ENCODE results near the gene ATG10. TPM values are rescaled to one million over a fixed set of nuclear protein-coding genes. Genes with fewer than 3 reads are reported as not detected.
"Not testable (repeated sequence)": the region's sequence is repeated elsewhere in the genome, so short reads cannot be mapped to it uniquely, and the experiment has no call there.

The ATG10 gene
- total RNA-seq, 1 experiment from 2014 or later, result 11.2 TPM

DNA sequence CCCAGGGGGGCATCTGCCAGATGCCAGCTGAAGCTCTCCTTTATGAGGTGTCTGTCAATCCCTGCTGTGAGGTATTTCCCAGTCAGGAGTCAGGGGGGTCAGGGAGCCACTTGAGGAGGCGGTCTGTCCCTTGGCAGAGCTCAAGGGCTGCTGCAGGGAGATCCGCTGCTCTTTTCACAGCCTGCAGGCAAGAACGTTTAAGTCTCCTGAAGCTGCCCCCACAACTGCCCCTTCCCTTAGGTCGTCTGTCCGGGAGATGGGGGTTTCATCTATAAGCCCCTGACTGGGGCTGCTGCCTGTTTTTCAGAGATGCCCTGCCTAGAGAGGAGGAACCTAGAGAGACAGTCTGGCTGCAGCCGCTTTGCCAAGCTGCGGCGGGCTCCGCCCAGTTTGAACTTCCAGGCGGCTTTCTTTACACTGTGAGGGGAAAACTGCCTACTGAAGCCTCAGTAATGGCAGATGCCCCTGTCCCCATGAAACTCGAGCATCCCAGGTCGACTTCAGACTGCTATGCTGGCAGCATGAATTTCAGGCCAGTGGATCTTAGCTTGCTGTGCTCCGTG, 158.0 kb downstream of the ATG10 start:
- no peak for DNase-seq (ENCODE audit: low read depth)

- no peak for DNase-seq (ENCODE audit: low read depth)
These were observed 158.8 kb downstream of the ATG10 start for GRCh38 chr5:82130602-82131001.

- DNase-seq (ENCODE audit: low read depth), result no peak
These were observed 165.4 kb downstream of the ATG10 start for GRCh38 chr5:82137205-82137604.

DNA sequence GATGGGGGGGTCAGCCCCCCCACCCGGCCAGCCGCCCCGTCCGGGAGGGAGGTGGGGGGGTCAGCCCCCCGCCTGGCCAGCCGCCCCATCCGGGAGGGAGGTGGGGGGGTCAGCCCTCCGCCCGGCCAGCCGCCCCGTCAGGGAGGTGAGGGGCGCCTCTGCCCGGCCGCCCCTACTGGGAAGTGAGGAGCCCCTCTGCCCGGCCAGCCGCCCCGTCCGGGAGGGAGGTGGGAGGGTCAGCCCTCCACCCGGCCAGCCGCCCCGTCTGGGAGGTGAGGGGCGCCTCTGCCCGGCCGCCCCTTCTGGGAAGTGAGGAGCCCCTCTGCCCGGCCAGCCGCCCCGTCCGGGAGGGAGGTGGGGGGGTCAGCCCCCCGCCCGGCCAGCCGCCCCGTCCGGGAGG, 168.0 kb downstream of the ATG10 start:
- not testable (repeated sequence) for DNase-seq (ENCODE audit: low read depth)

DNA sequence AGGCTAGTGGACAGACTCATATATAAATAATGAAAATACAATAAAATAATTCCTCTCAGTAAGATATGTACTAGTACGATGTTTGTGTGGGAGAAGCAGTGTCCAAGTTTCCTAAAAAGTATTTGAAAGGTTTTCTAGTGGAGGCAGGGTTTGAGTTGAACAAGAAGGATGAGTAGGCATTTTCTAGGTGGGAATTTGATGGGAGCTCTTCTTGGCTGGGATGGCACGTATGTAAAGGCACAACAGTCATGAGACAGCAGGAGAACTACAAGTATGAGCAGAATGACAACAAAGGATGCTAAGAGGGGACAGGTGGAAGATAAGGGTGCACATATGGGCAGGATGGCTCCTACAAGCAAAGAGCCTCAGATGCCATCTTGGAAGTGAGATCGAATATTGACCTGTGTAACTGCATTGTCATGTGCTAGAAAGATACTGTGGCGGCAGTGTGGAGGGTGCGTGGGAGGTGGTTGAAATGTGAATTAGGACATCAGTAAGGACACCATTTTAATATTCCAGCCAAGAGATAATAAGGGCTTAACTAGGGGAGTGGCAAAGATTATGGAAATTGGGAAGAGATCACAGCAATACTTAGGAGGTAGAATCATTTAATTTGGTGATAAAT, 170.5 kb downstream of the ATG10 start:
- no peak for DNase-seq (ENCODE audit: low read depth)

GRCh38 chr5:82142928-82143577, 171.2 kb downstream of the ATG10 start:
- no peak for DNase-seq (ENCODE audit: low read depth)

- DNase-seq (ENCODE audit: low read depth), result peak; percentile 28
These were observed 176.2 kb downstream of the ATG10 start for GRCh38 chr5:82147860-82148573.

GRCh38 chr5:82149434-82149833, 177.6 kb downstream of the ATG10 start:
- DNase-seq (ENCODE audit: low read depth), result no peak

GRCh38 chr5:82150559-82150958, 178.7 kb downstream of the ATG10 start:
- no peak for DNase-seq (ENCODE audit: low read depth)

DNA sequence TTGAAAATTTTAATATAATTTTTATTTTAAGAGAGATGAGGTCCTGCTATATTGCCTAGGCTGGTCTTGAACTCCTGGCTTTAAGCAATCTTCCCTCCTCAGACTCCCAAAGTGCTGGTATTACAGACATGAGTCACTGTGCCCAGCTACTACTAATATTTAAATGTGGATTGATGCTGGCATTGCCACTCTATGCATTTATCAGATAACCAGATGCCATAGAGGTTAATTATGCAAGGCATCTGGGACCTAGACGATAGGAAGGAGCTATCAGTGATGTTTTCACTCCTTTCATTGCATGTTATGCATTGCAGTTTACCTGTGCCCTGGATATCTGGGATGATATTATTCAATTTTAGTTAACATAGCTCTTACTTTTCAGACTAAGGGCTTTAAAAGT, 179.4 kb downstream of the ATG10 start:
- DNase-seq (ENCODE audit: low read depth), result no peak

DNA sequence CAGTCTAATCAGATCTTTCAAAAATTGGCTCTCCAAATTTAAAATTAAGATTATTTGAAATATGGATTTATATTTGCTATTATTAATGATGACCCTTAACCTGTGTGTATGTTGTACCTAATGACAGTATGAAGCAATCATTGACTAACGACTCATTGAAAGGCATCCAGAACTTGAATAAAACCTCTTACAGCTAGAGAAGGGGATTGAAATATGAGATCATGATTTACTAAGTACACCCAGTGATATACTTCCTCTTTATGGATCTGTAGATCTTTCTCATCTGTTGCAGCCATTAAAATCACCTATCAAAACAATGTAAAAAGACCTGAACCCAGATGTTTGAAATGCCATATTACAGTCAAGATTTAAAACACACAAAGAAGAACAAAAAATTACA, 179.8 kb downstream of the ATG10 start:
- no peak for DNase-seq (ENCODE audit: low read depth)

- DNase-seq (ENCODE audit: low read depth), result no peak
These were observed 181.2 kb downstream of the ATG10 start for GRCh38 chr5:82152978-82153481.

DNA sequence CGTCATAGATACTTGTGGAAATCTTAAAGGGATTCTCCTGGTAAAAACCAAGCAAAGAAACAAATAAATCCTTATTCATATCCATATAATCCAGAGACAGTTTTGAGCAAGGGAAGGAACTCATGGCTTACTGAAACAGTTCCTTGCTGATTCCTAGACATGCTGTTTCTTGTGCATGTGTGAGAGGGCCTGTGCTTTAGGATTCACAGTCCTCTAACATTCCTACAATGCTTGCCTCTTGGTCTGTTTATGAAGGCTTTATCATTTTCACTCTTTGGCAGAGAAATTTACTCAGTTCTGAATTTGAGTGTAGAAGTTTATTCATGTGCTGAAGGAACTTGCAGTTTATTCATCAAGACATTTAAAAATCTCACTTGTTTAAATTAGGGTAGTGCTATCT, 183.0 kb downstream of the ATG10 start:
- DNase-seq (ENCODE audit: low read depth), result no peak

DNA sequence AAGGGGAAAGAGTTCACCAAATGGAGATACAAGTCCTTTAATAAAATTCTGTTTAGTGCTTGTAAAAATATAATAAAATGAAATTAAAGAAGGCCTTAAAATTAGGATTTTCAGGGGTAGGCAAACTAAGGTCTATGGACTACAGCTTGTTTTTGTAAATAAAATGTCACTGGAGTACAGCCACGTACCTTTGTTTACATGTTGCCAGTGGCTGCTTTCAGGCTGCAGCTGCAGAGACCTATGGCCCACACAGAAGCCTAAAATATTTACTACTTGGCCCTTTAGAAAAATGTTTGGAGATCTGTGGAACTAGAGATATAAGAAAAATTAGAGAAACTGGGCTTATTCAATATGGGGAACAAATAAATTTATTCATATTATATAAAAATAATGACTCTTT, 183.5 kb downstream of the ATG10 start:
- DNase-seq (ENCODE audit: low read depth), result no peak

GRCh38 chr5:82156874-82157273, 185.1 kb downstream of the ATG10 start:
- no peak for DNase-seq (ENCODE audit: low read depth)

GRCh38 chr5:82158755-82159413, 187.1 kb downstream of the ATG10 start:
- DNase-seq (ENCODE audit: low read depth), result peak; percentile 81

GRCh38 chr5:82160948-82161347, 189.1 kb downstream of the ATG10 start:
- DNase-seq (ENCODE audit: low read depth), result peak; percentile 24

GRCh38 chr5:82162573-82162972, 190.8 kb downstream of the ATG10 start:
- DNase-seq (ENCODE audit: low read depth), result no peak

DNA sequence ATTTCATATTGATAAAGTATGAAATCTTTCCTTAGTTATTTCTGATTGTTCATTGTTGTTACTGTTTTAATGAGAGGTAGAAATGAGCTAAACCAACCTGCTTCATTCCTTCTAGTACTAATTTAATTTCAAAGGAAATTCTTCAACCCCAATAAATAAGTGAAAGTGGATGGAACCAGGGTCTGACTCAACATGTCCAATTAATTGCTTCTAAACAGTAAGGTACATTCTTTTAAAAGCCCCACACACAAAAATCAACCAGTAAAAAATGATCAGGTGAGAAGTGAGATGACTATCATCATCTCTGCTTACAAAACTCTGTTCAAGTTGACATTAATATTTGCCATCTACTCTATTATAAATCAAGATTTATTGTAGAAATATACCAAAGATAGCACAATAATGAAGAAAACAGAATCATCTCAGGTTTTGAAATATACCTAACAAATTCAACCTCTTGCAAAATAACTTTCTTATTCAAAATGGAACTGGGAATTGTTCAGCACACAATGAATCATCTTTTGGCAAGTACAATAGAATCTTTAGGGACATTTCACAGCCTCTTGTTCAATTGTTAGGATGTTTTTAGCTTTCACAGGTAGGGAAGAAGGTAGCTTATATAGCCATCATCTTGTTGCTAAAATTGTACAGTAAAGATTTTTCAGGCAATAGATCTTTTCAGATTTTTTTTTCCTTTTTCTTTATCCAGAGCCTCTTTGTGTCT, 191.8 kb downstream of the ATG10 start:
- no peak for DNase-seq (ENCODE audit: low read depth)

- peak; percentile 74 for DNase-seq (ENCODE audit: low read depth)
These were observed 192.6 kb downstream of the ATG10 start for GRCh38 chr5:82164176-82164976.
